Mesothelial cell of epicardium (in vitro differentiated cells): Measurements from ENCODE around the gene HMGCR. TPM values are rescaled to one million over a fixed set of nuclear protein-coding genes. Genes with fewer than 3 reads are reported as not detected.

Experiments
- DNase-seq, 2 experiments: peaks; one replicate each; pipeline ENCODE4 v3.0.0; 2021; ENCODE audit warnings: low spot score in 2 of 2; ENCODE audit not compliant: unreplicated experiment in 2 of 2
- H3K27ac Mint-ChIP-seq: 2 replicates; pipeline ENCODE4 v1.8.0; 2021; ENCODE audit warnings: mixed read lengths
- H3K27me3 Mint-ChIP-seq: 2 replicates; pipeline ENCODE4 v1.8.0; 2021; ENCODE audit warnings: low read depth, mixed read lengths
- H3K36me3 Mint-ChIP-seq: 2 replicates; pipeline ENCODE4 v1.8.0; 2021; ENCODE audit warnings: mixed read lengths
- H3K4me1 Mint-ChIP-seq: 2 replicates; pipeline ENCODE4 v1.8.0; 2021; ENCODE audit warnings: mixed read lengths
- H3K4me3 Mint-ChIP-seq: 2 replicates; pipeline ENCODE4 v1.8.0; 2021; ENCODE audit warnings: mild to moderate bottlenecking, moderate library complexity, mixed read lengths
- H3K9me3 Mint-ChIP-seq: 2 replicates; pipeline ENCODE4 v1.8.0; 2021; ENCODE audit warnings: mixed read lengths
- total RNA-seq: library from RNA; stranded (reverse); gene quantifications from 3 replicates; pipeline ENCODE4 v1.2.1, GENCODE V29; 2021
- TF ChIP-seq, protein P1 (sequence below): fragments of 200-600 bp; sonication (generic); IDR thresholded peaks from one replicate; pipeline ENCODE4 v1.5.0; 2021; ENCODE audit warnings: antibody characterized with exemption; ENCODE audit not compliant: unreplicated experiment

Gene HMGCR
- total RNA-seq, 1 donor from 2014 or later: 106 TPM

- peaks cover 19% of the 10 kb centered on the region for H3K4me1 Mint-ChIP-seq
- no peaks in the 10 kb centered on the region for H3K9me3 Mint-ChIP-seq
- DNase-seq: no peak
- H3K27me3 Mint-ChIP-seq: no peaks in the 10 kb centered on the region
- no peak overlapping the region for H3K4me3 Mint-ChIP-seq
- no peak overlapping the region for H3K27ac Mint-ChIP-seq
- TF ChIP-seq, protein P1, sequence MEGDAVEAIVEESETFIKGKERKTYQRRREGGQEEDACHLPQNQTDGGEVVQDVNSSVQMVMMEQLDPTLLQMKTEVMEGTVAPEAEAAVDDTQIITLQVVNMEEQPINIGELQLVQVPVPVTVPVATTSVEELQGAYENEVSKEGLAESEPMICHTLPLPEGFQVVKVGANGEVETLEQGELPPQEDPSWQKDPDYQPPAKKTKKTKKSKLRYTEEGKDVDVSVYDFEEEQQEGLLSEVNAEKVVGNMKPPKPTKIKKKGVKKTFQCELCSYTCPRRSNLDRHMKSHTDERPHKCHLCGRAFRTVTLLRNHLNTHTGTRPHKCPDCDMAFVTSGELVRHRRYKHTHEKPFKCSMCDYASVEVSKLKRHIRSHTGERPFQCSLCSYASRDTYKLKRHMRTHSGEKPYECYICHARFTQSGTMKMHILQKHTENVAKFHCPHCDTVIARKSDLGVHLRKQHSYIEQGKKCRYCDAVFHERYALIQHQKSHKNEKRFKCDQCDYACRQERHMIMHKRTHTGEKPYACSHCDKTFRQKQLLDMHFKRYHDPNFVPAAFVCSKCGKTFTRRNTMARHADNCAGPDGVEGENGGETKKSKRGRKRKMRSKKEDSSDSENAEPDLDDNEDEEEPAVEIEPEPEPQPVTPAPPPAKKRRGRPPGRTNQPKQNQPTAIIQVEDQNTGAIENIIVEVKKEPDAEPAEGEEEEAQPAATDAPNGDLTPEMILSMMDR: no peak
- H3K36me3 Mint-ChIP-seq: peaks cover 17% of the 10 kb centered on the region
Measured at GRCh38 chr5:75375414-75375813, 38.4 kb downstream of the HMGCR start.

- no peak overlapping the region for H3K4me3 Mint-ChIP-seq
- H3K4me1 Mint-ChIP-seq: peaks cover 3% of the 10 kb centered on the region
- TF ChIP-seq, protein P1: no peak
- peaks cover 20% of the 10 kb centered on the region for H3K36me3 Mint-ChIP-seq
- H3K9me3 Mint-ChIP-seq: no peaks in the 10 kb centered on the region
- no peak overlapping the region for H3K27ac Mint-ChIP-seq
- H3K27me3 Mint-ChIP-seq: no peaks in the 10 kb centered on the region
- DNase-seq: no peak
Measured at GRCh38 chr5:75380099-75380498, 43.1 kb downstream of the HMGCR start.

- no peak overlapping the region for H3K27ac Mint-ChIP-seq
- peaks cover 3% of the 10 kb centered on the region for H3K4me1 Mint-ChIP-seq
- no peaks in the 10 kb centered on the region for H3K9me3 Mint-ChIP-seq
- H3K27me3 Mint-ChIP-seq: no peaks in the 10 kb centered on the region
- H3K4me3 Mint-ChIP-seq: no peak overlapping the region
- DNase-seq: no peak
- TF ChIP-seq, protein P1: no peak
- H3K36me3 Mint-ChIP-seq: peaks cover 18% of the 10 kb centered on the region
Measured at GRCh38 chr5:75381456-75381855, 44.4 kb downstream of the HMGCR start.

GRCh38 chr5:75384218-75384617 lies 47.2 kb downstream of the HMGCR start:
- Mint-ChIP-seq H3K27me3 (no peaks in the 10 kb centered on the region), H3K4me1 (peaks cover 3% of the 10 kb centered on the region), H3K9me3 (no peaks in the 10 kb centered on the region), H3K4me3 (no peak overlapping the region), H3K27ac (peak overlapping the region; percentile 50), H3K36me3 (peaks cover 25% of the 10 kb centered on the region)
- TF ChIP-seq, protein P1: no peak
- no peak for DNase-seq

- no peak for DNase-seq
- no peak overlapping the region for H3K4me3 Mint-ChIP-seq
- H3K27me3 Mint-ChIP-seq: no peaks in the 10 kb centered on the region
- H3K27ac Mint-ChIP-seq: no peak overlapping the region
- TF ChIP-seq, protein P1: no peak
- no peaks in the 10 kb centered on the region for H3K9me3 Mint-ChIP-seq
- H3K36me3 Mint-ChIP-seq: peaks cover 20% of the 10 kb centered on the region
- peaks cover 3% of the 10 kb centered on the region for H3K4me1 Mint-ChIP-seq
Measured at GRCh38 chr5:75387806-75388205, 50.8 kb downstream of the HMGCR start.

DNA sequence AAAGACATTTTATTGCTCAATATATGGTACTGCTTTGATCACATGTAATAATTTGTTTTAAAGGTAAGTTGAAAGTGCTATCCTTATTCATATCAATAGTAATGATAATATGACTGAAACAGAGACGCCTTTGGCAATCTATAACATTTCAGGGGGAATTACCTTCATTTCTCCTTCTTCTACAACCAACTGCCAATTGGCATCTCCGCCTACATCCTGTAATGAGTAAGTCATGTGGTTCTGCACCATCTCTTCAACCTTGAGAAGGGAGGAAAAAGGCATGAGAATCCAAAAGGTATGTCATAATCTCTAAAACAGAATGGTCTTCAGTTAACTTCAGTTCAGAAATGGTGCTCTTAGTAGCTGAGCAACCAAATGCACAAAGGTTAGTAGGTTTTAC lies 52.4 kb downstream of the HMGCR start:
- peaks cover 22% of the 10 kb centered on the region for H3K36me3 Mint-ChIP-seq
- H3K9me3 Mint-ChIP-seq: no peaks in the 10 kb centered on the region
- H3K4me3 Mint-ChIP-seq: no peak overlapping the region
- TF ChIP-seq, protein P1: no peak
- no peaks in the 10 kb centered on the region for H3K27me3 Mint-ChIP-seq
- H3K27ac Mint-ChIP-seq: no peak overlapping the region
- H3K4me1 Mint-ChIP-seq: peaks cover under 1% of the 10 kb centered on the region
- DNase-seq: no peak
